OCI-LY3 (cell line): ENCODE results near the gene GNPDA1.
"Not testable (repeated sequence)": the region's sequence is repeated elsewhere in the genome, so short reads cannot be mapped to it uniquely, and the experiment has no call there.

ENCODE experiments used
- H2AFZ ChIP-seq: fragments of 200-600, 300-600 bp; shearing (Covaris generic); 2 replicates; pipeline ENCODE4 v1.6.0; 2014; ENCODE audit warnings: antibody characterized with exemption, low read depth, low read length
- H3K27ac ChIP-seq: fragments of 200-600, 300-600 bp; sonication (generic); 2 replicates; pipeline ENCODE4 v1.5.1; 2014; ENCODE audit warnings: mild to moderate bottlenecking, low read length, moderate library complexity, mixed read lengths
- H3K27me3 ChIP-seq: fragments of 200-600, 300-600 bp; sonication (generic); 2 replicates; pipeline ENCODE4 v1.6.1; 2014; ENCODE audit warnings: low read depth, low read length, mixed read lengths
- H3K36me3 ChIP-seq: fragments of 200-600, 300-600 bp; sonication (generic); replicated peaks from 2 replicates; pipeline ENCODE3; 2014; ENCODE audit warnings: low read depth, low read length, mixed read lengths
- H3K4me1 ChIP-seq: fragments of 300-600, 200-600 bp; sonication (generic); 2 replicates; pipeline ENCODE4 v1.6.1; 2014; ENCODE audit warnings: low read length, mixed read lengths
- H3K4me2 ChIP-seq: fragments of 200-600, 300-600 bp; sonication (generic); 2 replicates; pipeline ENCODE4 v1.6.1; 2014; ENCODE audit warnings: low read length, mixed read lengths
- H3K4me3 ChIP-seq: fragments of 300-600, 200-600 bp; sonication (generic); 2 replicates; pipeline ENCODE4 v1.5.1; 2014; ENCODE audit warnings: antibody characterized with exemption, mild to moderate bottlenecking, low read length, moderate library complexity
- H3K79me2 ChIP-seq: fragments of 300-600, 200-600 bp; shearing (Covaris generic); 2 replicates; pipeline ENCODE4 v1.6.1; 2014; ENCODE audit warnings: mild to moderate bottlenecking, low read length, mixed read lengths
- H3K9ac ChIP-seq: fragments of 300-600, 200-600 bp; shearing (Covaris generic); 2 replicates; pipeline ENCODE4 v1.6.0; 2014; ENCODE audit warnings: mild to moderate bottlenecking, low read length, moderate library complexity
- H3K9me3 ChIP-seq: fragments of 200-600, 300-600 bp; shearing (Covaris generic); 2 replicates; pipeline ENCODE4 v1.6.1; 2014; ENCODE audit warnings: low read length, mixed read lengths; ENCODE audit not compliant: insufficient read depth
- H4K20me1 ChIP-seq: fragments of 200-600, 300-600 bp; sonication (generic); 2 replicates; pipeline ENCODE4 v1.6.1; 2016; ENCODE audit warnings: low read length, mixed read lengths; ENCODE audit not compliant: insufficient read depth
- CTCF ChIP-seq: fragments of 200-600, 300-600 bp; sonication (generic); IDR thresholded peaks from 2 replicates; pipeline ENCODE4 v1.5.1; 2014; ENCODE audit warnings: antibody characterized with exemption, low read length, low read depth
- EZH2phosphoT487 ChIP-seq: fragments of 200-600 bp; shearing (Covaris generic); IDR thresholded peaks from 2 replicates; pipeline ENCODE4 v1.6.1; 2018; ENCODE audit warnings: antibody characterized with exemption, mixed run types, low read depth

Gene GNPDA1

GRCh38 chr5:142055301-142055700, 42.5 kb upstream of the GNPDA1 start:
- H3K27me3 ChIP-seq = no peaks in the 10 kb centered on the region
- no peak overlapping the region for H3K27ac ChIP-seq
- no peaks in the 10 kb centered on the region for H4K20me1 ChIP-seq
- H3K4me1 ChIP-seq = 0 out of 2 replicates have a peak, but pooled peaks cover 4% of the 10 kb centered on the region
- no peaks in the 10 kb centered on the region for H3K36me3 ChIP-seq
- no peak overlapping the region for H2AFZ ChIP-seq
- TF ChIP-seq CTCF = no peak
- H3K9me3 ChIP-seq = no peaks in the 10 kb centered on the region
- no peak overlapping the region for H3K4me2 ChIP-seq
- H3K4me3 ChIP-seq = no peak overlapping the region
- no peaks in the 10 kb centered on the region for H3K79me2 ChIP-seq
- no peak overlapping the region for H3K9ac ChIP-seq

- no peak overlapping the region for H3K9ac ChIP-seq
- H3K9me3 ChIP-seq = no peaks in the 10 kb centered on the region
- no peak overlapping the region for H2AFZ ChIP-seq
- 0 out of 2 replicates have a peak, but pooled peaks cover 4% of the 10 kb centered on the region for H3K4me1 ChIP-seq
- H3K4me3 ChIP-seq = no peak overlapping the region
- no peak overlapping the region for H3K4me2 ChIP-seq
- H3K36me3 ChIP-seq = no peaks in the 10 kb centered on the region
- H4K20me1 ChIP-seq = no peaks in the 10 kb centered on the region
- TF ChIP-seq CTCF (no peak), EZH2phosphoT487 (no peak)
- no peak overlapping the region for H3K27ac ChIP-seq
- no peaks in the 10 kb centered on the region for H3K27me3 ChIP-seq
- H3K79me2 ChIP-seq = no peaks in the 10 kb centered on the region
These were observed 40.8 kb upstream of the GNPDA1 start for GRCh38 chr5:142053426-142054151.

DNA sequence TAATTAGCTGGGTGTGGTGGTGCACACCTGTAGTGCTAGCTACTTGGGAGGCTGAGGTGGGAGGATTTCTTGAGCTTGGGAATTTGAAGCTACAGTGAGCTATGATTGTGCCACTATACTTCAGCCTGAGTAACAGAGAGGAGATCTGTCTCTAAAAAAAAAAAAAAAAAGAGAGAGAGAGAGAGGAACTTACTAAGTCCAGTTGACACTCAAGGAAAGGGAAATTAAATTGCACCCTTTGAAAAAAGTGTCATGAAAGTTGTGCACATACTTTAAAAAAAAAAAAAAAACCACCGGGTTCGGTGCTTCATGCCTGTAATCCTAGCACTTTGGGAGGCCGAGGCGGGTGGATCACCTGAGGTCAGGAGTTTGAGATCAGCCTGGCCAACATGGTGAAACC, 39.2 kb upstream of the GNPDA1 start:
- not testable (repeated sequence) for H2AFZ ChIP-seq, H3K79me2 ChIP-seq, H3K27ac ChIP-seq, H3K9me3 ChIP-seq, H3K4me3 ChIP-seq, H3K9ac ChIP-seq, H4K20me1 ChIP-seq, H3K36me3 ChIP-seq, H3K27me3 ChIP-seq, H3K4me2 ChIP-seq, H3K4me1 ChIP-seq

DNA sequence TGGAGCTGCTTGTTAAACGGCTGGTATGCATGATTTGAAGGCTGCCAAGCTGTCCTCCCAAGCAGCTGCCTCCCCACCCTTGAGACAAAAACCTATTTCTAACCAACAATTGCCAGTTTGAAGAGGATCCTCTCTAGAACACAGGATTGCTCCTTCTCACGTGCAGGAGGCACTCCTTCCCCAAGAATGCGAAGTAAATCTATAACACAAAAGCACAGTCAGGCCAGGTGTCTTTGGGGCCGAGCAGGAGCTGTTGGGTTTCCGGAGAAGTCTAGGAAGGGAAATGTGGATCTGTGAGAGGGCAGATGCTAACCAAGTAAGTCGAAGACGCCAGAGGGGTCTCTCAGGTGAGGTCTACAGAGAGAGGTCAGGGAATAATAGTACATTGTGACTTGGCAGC, 35.4 kb upstream of the GNPDA1 start:
- H3K4me3 ChIP-seq = no peak overlapping the region
- no peak overlapping the region for H3K4me2 ChIP-seq
- no peak overlapping the region for H3K9ac ChIP-seq
- H3K4me1 ChIP-seq = 0 out of 2 replicates have a peak, but pooled peaks cover 2% of the 10 kb centered on the region
- no peak overlapping the region for H2AFZ ChIP-seq
- H3K36me3 ChIP-seq = no peaks in the 10 kb centered on the region
- no peaks in the 10 kb centered on the region for H3K79me2 ChIP-seq
- no peaks in the 10 kb centered on the region for H4K20me1 ChIP-seq
- TF ChIP-seq EZH2phosphoT487 (no peak), CTCF (no peak)
- no peaks in the 10 kb centered on the region for H3K27me3 ChIP-seq
- no peaks in the 10 kb centered on the region for H3K9me3 ChIP-seq
- no peak overlapping the region for H3K27ac ChIP-seq
